ENCODE data around the gene LILRA6. TPM values are rescaled to one million over a fixed set of nuclear protein-coding genes. Genes with fewer than 3 reads are reported as not detected.
A peak's percentile ranks its signal among the peaks of the same experiment; 100 is the strongest.
"Not testable (repeated sequence)": the region's sequence is repeated elsewhere in the genome, so short reads cannot be mapped to it uniquely, and the experiment has no call there.

The LILRA6 gene
- total RNA-seq, 2 experiments from 2014 or later: not detected

DNA sequence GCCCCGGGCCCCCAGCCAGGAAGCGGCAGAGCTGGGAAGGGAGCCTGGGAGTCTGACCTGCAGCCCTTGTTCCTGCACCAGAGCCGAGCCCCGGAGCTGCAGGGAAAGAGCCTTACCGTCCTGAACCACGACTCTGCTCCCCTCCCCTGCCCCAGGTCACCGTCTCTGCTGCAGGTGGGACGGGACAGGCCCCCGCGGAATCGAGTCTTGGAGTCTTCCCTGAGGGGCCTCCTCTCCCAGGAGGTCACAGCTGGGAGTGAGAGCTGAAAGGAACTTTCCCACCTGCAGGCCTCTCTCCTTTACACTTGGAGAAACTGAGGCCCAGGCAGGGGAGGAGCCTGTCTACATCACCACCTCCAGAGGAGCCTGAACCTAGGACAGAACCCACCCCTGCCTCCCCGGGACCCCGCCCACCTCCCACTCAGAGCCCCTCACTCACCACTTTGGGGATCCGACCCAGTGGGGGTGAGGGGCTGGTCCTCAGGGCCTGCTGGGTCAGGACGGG, 34.6 kb upstream of the LILRA6 start:
- CTCF ChIA-PET; H3K4me3 Mint-ChIP-seq; DNase-seq; ATAC-seq; H3K27ac Mint-ChIP-seq; H3K9me3 Mint-ChIP-seq (ENCODE audit: low read depth); H3K4me1 Mint-ChIP-seq; H3K36me3 Mint-ChIP-seq: not testable (repeated sequence)
- peaks cover 43% of the 10 kb centered on the region for H3K27me3 Mint-ChIP-seq

DNA sequence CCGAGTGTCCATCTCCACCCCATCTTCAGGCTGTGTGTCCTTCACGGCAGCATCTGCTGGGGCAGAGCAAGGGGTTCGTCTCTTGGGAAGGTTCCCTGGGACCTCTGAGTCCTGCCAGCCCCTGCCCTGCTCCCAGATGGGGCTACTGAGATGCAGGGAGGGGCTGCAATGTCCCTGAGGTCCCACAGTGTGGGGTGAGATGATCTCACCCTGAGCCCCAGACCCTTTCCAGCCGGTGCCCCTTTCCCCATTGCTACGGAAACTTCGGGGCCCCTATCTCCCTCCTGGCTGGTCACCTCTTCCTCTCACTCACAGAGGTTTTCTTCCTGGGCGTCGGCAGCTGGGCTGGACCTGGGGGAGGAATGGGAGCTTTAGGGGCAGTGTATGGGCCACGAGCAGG, 33.4 kb upstream of the LILRA6 start:
- Mint-ChIP-seq H3K9me3 (ENCODE audit: low read depth) (no peaks in the 10 kb centered on the region), H3K4me3 (no peak overlapping the region), H3K4me1 (no peaks in the 10 kb centered on the region), H3K27me3 (peaks cover 45% of the 10 kb centered on the region), H3K27ac (no peak overlapping the region), H3K36me3 (no peaks in the 10 kb centered on the region)
- DNase-seq (no peak), ATAC-seq (no peak)
- CTCF ChIA-PET: no interaction called here

DNA sequence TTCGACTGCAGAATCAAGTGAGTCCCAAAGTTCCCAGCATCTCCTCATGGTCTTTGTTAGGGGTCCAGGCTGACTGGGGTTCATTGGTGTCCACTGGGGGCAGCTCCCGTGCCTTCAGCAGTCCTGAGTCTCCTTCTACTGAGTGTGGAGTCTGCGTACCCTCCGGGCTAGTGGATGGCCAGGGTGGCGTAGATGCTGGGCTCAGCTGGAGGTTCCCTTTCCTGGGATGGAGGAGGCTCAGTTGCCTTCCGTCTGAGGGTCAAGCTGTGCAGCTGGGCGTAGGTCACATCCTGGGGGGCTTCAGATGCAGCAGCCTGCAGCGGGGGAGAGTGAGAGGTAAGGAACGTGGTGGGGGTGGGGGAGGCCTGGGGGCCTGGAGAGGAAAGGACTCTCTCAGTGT, 31.9 kb upstream of the LILRA6 start:
- ATAC-seq; DNase-seq; H3K27ac Mint-ChIP-seq; H3K4me3 Mint-ChIP-seq; H3K9me3 Mint-ChIP-seq (ENCODE audit: low read depth); H3K36me3 Mint-ChIP-seq; CTCF ChIA-PET; H3K4me1 Mint-ChIP-seq: not testable (repeated sequence)
- H3K27me3 Mint-ChIP-seq: peaks cover 42% of the 10 kb centered on the region

DNA sequence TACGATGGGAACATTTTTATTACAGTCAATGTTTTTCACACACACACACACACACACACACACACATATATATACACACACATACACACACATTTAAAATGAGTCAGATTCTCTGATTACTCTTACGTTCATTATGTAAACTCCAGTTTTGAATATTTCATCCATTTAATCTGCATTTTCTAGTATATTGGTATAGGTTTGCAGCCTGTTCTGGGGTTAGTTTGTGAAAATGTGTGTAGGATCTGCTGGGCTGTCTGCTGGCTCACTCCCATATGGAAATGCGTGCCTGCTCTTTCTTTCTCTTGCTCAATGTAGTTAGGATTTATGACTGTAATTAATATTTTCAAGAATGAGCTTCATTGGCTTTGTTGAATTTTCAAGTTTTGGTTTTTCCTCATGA, 31.2 kb upstream of the LILRA6 start:
- Mint-ChIP-seq H3K27ac (no peak overlapping the region), H3K9me3 (ENCODE audit: low read depth) (no peaks in the 10 kb centered on the region), H3K4me3 (no peak overlapping the region), H3K27me3 (peaks cover 39% of the 10 kb centered on the region), H3K4me1 (no peaks in the 10 kb centered on the region), H3K36me3 (no peaks in the 10 kb centered on the region)
- no peak for ATAC-seq
- DNase-seq: no peak
- CTCF ChIA-PET: no interaction called here

DNA sequence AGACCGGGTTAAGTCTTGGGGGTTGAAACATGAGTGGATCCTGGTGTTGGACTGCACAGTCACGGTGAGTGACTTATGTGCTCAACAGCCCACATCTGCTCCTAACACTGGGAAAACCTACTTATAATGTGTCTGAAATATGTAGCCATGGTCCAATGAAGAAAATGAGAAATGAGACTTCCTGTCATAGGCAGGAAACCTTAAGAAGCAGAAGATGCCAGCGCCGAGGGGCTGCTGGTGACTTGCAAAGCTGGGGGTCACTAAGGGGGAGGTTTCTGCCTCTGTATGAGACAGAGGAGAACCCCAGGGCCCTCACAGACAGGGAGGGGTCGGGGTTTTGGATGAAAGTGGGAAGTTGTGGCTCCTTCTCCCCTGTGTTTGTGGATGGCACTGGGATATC, 29.6 kb upstream of the LILRA6 start:
- DNase-seq; H3K27ac Mint-ChIP-seq; CTCF ChIA-PET; H3K9me3 Mint-ChIP-seq (ENCODE audit: low read depth); H3K4me3 Mint-ChIP-seq; H3K4me1 Mint-ChIP-seq; H3K36me3 Mint-ChIP-seq; ATAC-seq: not testable (repeated sequence)
- peaks cover 50% of the 10 kb centered on the region for H3K27me3 Mint-ChIP-seq

DNA sequence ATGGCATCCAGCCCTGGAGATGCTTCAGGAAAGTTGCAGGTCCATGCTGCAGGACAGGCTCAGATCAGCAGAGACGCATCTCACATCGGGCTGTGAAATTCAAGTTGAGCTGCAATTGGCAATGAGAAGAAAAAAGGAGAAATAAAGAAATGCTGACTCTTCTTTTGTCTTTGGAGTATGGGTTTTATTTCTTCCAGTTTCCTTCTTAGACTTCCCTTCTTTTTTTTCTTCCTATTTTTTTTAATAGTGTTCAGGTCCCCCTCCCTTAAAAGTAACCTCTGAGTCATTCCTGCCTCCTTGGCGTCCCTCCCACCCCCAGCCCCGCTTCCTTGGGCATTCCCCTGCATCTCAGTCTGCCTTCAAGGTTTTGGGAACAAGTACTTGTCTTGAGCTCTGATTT, 29.0 kb upstream of the LILRA6 start:
- H3K4me1 Mint-ChIP-seq: not testable (repeated sequence)

DNA sequence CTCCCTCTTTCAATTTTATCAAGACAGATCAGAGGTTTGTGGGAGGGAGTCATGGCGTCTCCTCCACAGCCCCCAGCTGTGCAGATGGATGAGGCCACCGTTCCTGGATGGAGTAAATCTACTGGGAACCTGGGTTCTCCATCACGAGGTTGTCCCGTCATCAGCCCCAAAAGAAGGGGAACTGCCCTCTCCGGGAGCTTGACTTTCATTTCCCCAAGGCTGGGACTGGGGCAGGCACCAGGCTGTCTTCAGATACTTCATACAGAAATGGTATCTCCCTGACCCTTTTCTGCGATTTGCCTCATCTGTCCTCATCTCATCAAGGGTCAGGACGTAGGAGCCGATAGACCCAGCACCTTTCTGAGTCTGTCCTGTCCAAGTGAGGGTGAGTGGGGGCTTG, 28.5 kb upstream of the LILRA6 start:
- CTCF ChIA-PET: no interaction called here
- DNase-seq (no peak), ATAC-seq (no peak)
- H3K36me3 Mint-ChIP-seq: no peaks in the 10 kb centered on the region
- no peaks in the 10 kb centered on the region for H3K4me1 Mint-ChIP-seq
- H3K27me3 Mint-ChIP-seq: peaks cover 57% of the 10 kb centered on the region
- no peak overlapping the region for H3K4me3 Mint-ChIP-seq
- H3K27ac Mint-ChIP-seq: no peak overlapping the region
- H3K9me3 Mint-ChIP-seq (ENCODE audit: low read depth): no peaks in the 10 kb centered on the region

More for the DNA sequence above, 29.0 kb upstream of the LILRA6 start:
- H3K9me3 Mint-ChIP-seq (ENCODE audit: low read depth); ATAC-seq; DNase-seq; CTCF ChIA-PET; H3K27ac Mint-ChIP-seq; H3K4me3 Mint-ChIP-seq; H3K36me3 Mint-ChIP-seq: not testable (repeated sequence)
- peaks cover 53% of the 10 kb centered on the region for H3K27me3 Mint-ChIP-seq

DNA sequence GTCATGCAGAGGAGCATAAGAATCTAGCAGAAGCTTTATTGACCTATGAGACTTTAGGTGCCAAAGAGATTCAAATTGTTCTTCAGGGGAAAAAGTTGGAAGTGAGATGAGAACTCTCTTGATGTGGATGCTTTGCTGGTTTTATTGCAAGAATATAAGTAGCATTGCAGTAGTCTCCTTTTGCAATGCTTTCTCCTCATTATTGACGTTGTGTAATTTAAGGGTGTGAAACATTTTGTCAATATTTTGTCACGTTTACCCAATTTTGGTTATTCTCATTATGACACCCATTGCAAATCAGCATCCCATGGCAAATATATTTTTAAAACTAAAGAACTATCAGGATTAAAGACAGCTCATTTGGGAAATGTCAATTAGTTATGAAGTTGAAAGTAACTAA, 26.3 kb upstream of the LILRA6 start:
- Mint-ChIP-seq H3K36me3 (no peaks in the 10 kb centered on the region), H3K4me1 (no peaks in the 10 kb centered on the region), H3K27me3 (peaks cover 60% of the 10 kb centered on the region), H3K4me3 (no peak overlapping the region), H3K9me3 (ENCODE audit: low read depth) (no peaks in the 10 kb centered on the region), H3K27ac (no peak overlapping the region)
- CTCF ChIA-PET: interaction anchor here (2.3 kb wide), 1 partner anchor 33 kb away, joined by 5 read pairs; no protein-coding TSS in a partner anchor
- ATAC-seq (no peak), DNase-seq (no peak)

DNA sequence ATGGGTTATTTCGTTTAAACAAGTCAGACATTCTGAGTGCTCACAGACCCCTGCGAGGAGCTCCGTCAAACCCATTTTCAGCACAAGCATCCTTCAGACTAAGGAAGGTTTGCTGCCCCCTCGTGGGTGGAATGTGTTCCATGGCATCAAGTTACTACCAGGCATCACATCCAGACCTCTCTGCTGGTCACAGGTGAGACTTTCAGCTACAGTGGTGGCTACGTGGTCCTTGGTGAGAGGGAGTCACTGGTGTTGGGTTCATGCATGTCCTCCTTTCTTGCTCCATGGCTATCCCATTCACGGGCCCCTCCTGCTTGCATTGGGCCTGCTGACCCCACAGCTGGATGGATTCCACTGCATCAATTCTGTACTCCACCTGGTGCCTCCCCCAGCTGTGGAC, 23.5 kb upstream of the LILRA6 start:
- H3K4me3 Mint-ChIP-seq: no peak overlapping the region
- CTCF ChIA-PET: interaction anchor here (0.6 to 2.1 kb wide), 34 partner anchors 9 to 473 kb away, joined by 3 to 19 read pairs (median 3); partner anchors contain the start of genes CNOT3, LENG1, LENG8 and LILRB5
- peak; percentile 82 for DNase-seq
- H3K27me3 Mint-ChIP-seq: peaks cover 40% of the 10 kb centered on the region
- H3K36me3 Mint-ChIP-seq: no peaks in the 10 kb centered on the region
- no peaks in the 10 kb centered on the region for H3K4me1 Mint-ChIP-seq
- ATAC-seq: peak; percentile 55
- no peak overlapping the region for H3K27ac Mint-ChIP-seq
- H3K9me3 Mint-ChIP-seq (ENCODE audit: low read depth): no peaks in the 10 kb centered on the region

DNA sequence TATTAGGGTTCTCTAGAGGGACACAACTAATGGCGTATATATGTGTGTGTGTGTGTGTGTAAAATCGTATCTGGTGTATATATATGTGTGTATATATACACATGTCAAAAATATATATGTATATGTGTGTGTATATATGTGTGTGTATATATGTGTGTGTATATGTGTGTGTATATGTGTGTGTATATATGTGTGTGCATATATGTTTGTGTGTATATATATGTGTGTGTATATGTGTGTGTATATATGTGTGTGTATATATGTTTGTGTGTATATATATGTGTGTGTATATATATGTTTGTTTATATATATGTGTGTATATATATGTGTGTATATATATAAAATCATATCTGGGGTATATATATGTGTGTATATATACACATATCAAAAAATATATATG, 19.9 kb upstream of the LILRA6 start:
- Mint-ChIP-seq H3K9me3 (ENCODE audit: low read depth) (no peaks in the 10 kb centered on the region), H3K4me1 (no peaks in the 10 kb centered on the region), H3K27me3 (peaks cover 19% of the 10 kb centered on the region), H3K36me3 (no peaks in the 10 kb centered on the region), H3K4me3 (no peak overlapping the region), H3K27ac (no peak overlapping the region)
- ATAC-seq: no peak
- CTCF ChIA-PET: no interaction called here
- DNase-seq: no peak

DNA sequence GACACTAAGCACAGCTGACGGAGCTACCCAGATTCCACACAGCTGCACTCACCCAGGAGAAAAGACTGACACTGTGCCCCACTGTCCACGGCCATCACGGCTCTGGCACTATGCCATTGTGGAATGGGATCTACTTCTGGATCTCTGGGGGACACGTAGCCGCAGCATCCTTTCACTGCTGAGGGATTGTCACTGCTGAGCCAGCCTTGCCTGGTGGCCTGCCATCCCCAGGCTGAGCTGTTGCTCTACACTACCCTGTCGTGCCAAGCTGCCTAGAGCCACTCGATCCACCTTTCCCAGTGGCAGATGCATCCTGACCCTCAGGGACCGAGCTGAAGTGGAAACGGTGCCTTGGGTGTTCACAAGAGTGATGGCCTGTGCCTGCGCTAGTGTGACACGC, 19.5 kb upstream of the LILRA6 start:
- no peak for ATAC-seq
- DNase-seq: no peak
- Mint-ChIP-seq H3K27ac (no peak overlapping the region), H3K27me3 (peaks cover 19% of the 10 kb centered on the region), H3K4me3 (no peak overlapping the region), H3K36me3 (no peaks in the 10 kb centered on the region), H3K9me3 (ENCODE audit: low read depth) (no peaks in the 10 kb centered on the region), H3K4me1 (no peaks in the 10 kb centered on the region)
- CTCF ChIA-PET: no interaction called here

DNA sequence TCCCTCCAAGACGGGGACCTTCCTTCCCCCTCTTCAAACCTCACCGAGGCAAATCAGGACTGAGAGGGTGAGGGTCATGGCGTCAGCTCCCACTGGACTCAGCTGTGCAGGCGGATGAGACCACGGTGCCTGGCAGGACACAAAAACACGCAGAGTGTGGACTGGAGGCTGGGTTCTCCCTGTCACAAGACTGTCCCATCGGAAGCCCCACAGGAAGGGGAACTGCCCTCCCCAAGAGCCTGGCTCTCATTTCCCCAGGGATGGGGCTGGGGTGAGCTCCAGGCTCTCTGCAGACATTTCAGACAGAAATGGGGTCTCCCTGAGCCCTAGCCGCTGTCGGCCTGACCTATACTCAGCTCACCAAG, 14.5 kb upstream of the LILRA6 start, which contains the start of gene LILRB5:
LILRB5 (minus strand) TSS at position 158 of the 365 bp plus-strand sequence; CDS start at position 78, 80 bp downstream.
- Mint-ChIP-seq H3K9me3 (ENCODE audit: low read depth) (no peaks in the 10 kb centered on the region), H3K27ac (no peak within 1 kb of the TSS), H3K27me3 (peaks cover 9% of the 10 kb centered on the region), H3K4me1 (no peaks in the 10 kb centered on the region), H3K4me3 (no peak within 1 kb of the TSS), H3K36me3 (no peaks in the 10 kb centered on the region)
- ATAC-seq: no peak
- CTCF ChIA-PET: interaction anchor here (1.9 kb wide), 1 partner anchor 9 kb away, joined by 8 read pairs; no protein-coding TSS in a partner anchor
- DNase-seq: no peak

DNA sequence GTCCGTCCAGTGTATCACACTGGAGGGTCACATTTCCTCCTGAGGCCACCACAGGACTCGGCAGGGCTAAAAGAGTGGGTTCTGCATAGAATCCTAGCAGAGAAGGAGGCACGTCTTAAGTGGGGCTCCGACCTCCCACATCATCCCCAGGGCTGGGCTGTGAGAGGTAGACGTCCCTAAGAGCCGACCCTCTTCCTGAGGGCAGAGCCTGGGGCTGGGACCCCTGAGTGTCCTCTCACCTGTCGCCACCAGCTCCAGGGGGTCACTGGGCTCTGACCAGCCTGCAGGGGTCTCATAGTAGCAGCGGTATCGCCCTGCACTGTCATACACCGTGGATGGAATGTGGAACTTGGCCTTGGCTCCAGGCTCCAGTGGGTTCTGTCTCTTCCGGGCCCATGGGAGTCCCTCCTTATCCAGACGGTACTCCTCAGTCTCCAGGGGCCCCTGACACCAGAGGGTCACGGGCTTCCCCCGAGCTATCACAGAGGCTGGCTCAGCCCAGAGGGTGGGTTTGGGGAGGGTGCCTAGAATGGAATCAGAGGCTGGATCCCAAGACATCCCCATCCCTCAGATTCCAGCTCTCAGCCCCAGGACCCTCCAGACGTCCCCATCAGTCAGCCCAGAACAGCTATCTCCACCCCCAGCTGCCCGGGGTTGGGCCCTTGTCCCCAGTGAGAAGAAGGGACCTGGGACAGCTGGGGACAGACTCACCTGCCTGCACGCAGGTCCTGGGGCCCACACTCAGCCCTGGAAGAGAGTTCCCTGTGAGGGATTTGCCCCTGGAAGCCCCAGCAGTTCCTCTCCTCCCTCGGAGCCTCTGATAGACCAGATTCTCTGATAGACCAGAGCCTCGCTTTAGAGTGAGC, 13.9 kb upstream of the LILRA6 start:
- Mint-ChIP-seq H3K4me1 (no peaks in the 10 kb centered on the region), H3K9me3 (ENCODE audit: low read depth) (no peaks in the 10 kb centered on the region), H3K4me3 (no peak overlapping the region), H3K36me3 (no peaks in the 10 kb centered on the region), H3K27ac (no peak overlapping the region), H3K27me3 (peaks cover 9% of the 10 kb centered on the region)
- no peak for ATAC-seq
- DNase-seq: no peak
- CTCF ChIA-PET: interaction anchor here (1.9 kb wide), 1 partner anchor 9 kb away, joined by 8 read pairs; no protein-coding TSS in a partner anchor

DNA sequence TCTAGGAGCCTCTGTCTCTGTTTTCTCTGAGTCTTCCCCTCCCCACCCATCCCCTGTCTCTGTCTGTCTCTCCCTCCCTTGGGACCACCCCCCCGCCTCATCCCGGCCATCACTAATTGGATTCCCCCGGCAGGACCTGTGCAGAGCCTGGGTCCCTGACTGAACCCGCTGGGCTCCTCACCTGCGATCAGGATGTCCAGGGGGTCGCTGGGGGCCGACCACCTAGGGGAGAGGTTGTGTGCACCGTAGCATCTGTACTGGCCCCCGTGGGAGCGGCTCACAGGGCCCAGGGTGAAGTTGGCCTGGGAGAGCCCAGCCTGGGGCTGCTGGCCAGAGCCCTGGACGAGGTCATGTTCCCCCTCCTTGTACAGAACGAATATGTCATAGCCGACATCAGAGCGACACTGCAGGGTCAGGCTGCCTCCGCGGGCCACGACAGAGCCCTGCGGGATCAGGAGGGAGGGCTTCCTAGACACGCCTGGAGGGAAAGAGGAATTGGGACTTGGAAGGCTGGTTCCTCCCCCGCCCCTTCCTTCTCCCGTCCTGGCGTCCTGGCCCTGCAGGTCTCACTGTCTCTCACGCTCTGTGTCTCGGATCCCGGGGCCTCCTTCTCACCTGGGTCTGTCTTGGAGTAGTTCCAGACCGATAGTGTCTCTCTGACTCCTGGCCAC, 12.7 kb upstream of the LILRA6 start:
- DNase-seq (no peak), ATAC-seq (no peak)
- Mint-ChIP-seq H3K9me3 (ENCODE audit: low read depth) (no peaks in the 10 kb centered on the region), H3K27ac (no peak overlapping the region), H3K4me3 (no peak overlapping the region), H3K4me1 (no peaks in the 10 kb centered on the region), H3K27me3 (peaks cover 11% of the 10 kb centered on the region), H3K36me3 (no peaks in the 10 kb centered on the region)
- CTCF ChIA-PET: no interaction called here
